GM21528 (cell line): ENCODE data around the gene EHD4.
A peak's percentile ranks its signal among the peaks of the same experiment; 100 is the strongest.

ENCODE experiments used
- ATAC-seq: cut with Tn5 transposase; IDR thresholded peaks from one replicate; pipeline ENCODE4 v1.9.1; 2021; ENCODE audit warnings: mild to moderate bottlenecking, moderate library complexity; ENCODE audit not compliant: unreplicated experiment, low FRiP score

Gene EHD4

DNA sequence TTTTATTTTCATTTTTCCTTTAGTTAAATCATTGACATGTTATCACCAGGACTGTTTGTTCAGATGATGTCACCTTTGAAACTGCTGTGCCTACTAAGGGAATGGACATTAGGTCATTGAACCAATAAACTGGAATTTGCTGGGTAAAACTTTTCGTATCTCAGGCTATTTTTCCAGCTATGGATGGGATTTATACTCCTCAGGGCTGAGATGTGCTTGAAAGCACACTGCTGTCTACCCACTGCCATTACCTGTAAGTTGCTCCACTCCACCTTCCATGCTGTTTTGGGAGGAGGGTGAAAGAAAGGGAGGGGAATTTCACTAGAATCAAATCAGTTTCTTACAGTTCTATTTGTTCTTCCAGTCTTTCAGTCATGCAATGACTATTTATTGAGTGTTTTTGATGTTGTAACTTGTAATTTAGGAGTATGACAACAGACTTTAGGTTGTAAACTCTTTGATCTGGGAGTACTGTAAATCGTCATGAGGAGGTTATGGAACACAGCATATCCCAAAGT lies 11.3 kb downstream of the EHD4 start:
- no peak for ATAC-seq

DNA sequence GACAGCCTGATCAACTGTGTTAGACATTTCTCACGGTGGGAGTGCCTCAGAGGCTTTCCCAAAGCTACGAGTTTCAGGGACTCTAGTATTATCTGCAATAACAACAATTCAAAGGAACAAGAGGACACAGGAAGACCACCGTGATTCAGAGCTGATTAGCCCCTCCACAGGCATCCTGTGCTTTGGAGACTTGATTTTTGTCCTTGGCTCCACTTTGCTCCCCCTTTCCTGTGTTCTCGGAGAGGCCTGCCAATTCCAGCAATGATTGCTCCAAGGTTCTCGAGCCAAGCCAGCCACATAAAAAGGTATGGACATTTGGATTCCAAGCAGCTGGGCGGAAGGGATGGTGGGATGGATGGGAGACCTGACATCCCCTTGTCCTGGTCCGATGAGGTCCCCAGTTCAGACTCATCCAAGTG lies 14.3 kb downstream of the EHD4 start:
- ATAC-seq, result no peak

DNA sequence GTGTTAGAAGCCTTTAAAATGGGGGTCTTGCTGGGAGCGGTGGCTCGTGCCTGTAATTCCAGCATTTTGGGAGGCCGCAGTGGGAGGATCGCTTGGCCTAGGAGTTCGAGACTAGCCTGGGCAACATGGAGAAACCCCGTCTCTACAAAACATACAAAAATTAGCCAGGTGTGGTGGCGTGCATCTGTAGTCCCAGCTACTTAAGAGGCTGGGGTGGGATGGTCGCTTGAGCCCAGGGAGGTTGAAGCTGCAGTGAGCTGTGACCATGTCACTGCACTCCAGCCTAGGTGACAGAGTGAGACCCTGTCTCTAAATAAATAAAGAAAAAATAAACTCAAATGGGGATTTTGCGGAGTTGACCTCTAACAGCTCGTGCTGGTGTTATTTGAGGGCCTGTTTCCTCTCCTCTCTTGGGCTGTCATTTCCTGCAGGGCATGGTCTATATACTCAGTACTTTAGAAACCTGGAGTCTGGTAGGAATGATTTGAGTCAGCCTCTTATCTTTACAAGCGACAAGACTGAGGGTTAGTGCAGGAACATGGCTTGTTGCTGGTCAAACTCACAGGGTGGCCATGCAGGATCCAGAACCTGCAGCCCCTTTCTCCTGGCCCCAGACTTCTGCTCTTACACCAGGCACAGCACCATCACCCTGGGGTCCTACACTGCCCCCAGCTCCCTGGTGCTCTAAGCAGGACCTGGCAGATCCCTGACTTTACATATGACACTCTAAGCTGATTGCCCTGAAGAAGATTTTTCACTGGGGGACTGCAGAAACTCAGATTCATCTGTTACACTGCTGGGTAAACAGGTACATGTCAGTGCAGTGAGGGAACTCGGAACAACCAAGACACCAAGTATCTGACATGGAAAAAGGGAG lies 15.1 kb downstream of the EHD4 start:
- peak; percentile 73 for ATAC-seq

DNA sequence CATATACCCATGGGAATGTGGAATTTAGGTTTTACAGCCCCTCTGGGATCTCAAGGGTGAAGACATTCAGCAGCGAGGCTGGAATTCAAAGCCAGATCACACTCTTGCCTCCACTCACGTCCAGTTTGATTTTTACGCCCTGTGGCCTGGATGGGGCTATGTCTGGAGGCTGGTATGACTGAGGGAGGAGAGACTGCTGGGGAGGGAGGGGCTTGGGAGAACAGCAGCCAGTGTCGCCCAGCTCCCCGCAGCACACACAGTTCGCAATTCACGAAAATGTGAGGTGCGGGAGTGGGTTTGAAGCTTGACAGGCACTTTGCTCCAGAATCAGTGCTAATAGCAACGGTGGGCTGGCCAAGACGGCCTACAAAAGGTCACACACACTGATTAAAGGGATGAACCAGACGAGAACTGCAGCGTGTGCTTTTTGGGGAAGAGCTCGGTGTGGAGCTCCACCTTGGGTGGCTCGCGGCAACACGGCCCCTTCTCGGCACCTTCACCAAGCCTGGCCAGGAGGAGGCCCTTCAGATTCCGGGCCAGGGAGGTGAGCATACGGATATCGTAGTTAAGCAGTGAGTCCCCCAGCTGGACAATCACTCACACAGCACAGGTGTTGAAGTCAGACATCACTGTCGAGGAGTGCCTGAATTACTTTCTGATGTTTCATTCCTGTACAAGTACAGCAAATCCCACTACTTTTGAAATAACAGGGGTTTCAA lies 16.4 kb downstream of the EHD4 start:
- no peak for ATAC-seq

DNA sequence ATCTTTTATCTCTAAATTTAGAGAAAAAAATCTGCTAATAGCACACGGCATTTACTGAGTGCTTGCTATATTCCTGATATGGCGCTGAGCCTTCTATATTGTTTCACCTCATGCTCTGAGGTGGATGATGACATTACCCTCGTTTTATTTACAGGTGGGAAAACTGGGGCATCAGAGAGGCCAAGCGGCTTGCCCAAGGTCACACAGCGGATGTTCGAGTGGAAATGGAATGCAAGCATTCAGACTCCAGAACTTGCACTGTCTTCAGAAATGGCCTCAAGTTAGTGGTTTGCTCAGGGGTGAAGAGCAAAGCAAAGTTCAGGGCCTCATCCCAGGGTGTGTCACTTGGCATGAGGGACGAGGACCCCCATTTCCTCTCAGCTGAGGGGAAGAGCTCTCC lies 17.3 kb downstream of the EHD4 start:
- no peak for ATAC-seq

DNA sequence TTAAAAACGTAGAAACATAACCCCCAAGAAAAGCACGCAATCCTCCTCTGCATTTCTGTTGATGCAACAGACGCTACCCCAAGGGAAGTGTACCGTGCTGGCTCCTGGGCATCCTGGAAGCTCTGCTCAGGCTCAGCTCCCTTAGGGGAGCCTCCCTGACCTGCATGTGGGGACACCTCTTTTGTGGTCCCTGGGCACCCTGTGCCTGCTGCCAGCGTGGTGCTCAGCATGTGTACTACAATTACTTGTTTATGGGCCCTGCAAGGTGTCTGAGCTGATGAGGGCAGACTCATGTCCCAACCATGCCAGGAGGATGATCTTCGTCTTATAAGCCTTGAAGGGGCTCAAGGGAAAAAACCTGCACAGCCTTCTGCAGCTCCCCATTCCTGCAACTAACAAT lies 18.3 kb downstream of the EHD4 start:
- ATAC-seq, result no peak

DNA sequence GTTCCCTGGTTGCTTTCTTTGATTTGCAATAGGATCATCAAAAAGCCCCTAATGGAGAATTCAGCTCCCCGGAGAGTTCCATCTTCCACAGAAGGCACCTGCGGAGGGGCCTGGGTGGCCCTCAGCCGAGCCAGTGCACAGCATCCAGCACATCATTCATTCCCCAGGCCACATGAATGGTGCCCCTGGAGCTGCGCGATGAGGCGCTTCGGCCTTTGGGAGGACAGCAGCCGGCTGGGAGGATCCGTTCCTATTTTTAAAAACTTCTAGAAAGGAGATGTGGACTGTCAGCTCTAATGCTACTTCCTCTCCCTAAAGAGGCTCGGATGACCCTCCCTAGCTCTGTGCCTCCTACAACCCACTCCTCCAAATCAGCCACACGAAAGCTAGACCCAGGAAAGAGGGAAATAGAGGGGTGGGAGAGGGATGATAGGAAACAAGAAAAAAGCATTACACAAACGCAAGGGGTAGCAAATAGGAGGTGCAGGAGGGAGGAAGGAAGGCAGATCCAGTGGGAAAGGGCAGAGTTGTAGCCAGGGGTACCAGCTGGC lies 20.3 kb downstream of the EHD4 start:
- ATAC-seq, result no peak

DNA sequence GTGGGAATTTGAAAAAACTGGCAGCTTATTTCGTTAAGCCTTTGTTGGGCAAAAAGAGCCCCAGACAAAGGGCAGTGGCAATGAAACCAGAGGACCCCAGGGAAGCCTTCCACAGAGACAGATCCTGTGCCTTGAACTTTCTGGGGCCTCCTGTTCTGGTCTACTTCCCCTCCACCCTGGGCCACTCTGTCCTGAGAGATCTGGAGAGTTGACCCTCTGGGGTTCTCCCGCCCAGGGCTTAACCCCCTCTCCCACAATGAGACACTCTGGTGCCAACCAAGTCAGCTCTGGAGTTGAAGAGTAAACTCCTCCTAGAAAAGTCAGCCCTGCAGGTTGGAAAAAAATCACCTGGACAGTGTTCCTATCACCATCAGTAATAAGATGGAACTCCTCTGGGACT lies 20.8 kb downstream of the EHD4 start:
- no peak for ATAC-seq

DNA sequence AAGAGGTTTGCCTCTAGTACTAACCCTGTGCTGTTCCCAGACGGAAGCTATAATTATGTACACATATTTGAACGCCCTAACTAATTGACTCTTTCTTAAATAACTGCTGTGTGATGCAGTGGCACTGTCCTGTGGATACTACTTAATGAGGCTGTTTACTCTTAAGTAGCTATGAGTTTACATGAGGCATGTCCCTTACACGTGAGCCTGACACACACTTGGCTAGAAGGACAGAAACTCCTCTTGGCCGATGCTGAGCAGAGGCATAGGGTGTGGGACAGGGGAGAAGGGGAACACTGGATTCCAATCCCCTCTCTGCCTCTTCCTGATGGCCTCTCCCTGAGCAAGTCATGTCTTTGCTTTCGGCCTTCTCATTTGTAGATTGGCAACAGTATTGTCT lies 21.9 kb downstream of the EHD4 start:
- no peak for ATAC-seq

DNA sequence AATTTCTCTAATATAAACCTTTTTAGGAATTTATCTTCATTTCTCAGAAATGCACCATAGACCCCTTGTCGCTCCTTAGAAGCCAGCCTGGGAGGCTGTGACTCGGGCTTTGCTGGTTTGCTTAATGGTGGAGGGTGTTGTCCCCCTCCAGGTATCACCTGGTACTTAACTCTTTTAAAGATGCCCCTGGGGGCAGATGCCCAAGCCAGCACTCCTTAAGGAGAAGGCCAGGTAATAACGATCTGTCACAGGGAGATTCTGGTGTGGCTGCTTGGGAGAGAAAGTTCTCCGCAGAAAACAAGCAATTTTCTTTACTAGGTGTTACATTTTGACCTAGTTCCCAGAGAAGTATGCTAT lies 22.3 kb downstream of the EHD4 start:
- no peak for ATAC-seq

DNA sequence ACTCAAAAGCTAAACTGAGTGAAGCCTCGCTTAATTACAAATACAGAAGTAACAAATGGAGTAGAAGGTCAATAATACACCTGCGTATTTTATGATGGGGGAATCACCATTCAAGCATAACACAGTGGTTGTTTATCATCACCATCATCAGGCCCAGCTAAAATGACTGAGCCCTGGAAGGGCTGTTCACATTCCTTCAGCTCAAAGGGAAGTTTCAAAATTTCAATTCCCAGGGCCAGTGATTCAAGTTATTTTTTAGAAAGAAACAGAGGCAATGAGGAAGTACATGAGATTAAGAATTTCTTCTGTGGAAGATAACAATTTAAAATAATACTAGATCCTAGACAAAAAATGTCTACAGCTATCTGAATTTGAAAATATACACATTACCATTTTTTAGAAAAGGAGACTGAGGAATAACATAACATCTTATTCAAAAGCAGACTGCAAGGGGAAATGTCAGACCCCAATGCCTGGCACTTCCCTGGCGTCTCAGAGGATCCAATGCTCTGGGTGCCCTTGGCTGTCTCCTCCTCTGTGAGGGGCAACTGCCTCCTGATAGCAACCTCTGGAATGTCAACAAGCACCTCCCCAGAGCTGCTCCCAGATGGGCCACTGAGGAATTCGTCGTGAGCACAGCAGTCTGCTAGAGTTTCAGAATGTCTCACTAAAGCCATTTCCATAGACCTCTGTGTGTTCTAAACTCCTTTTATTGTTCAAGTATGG lies 22.8 kb downstream of the EHD4 start:
- no peak for ATAC-seq

DNA sequence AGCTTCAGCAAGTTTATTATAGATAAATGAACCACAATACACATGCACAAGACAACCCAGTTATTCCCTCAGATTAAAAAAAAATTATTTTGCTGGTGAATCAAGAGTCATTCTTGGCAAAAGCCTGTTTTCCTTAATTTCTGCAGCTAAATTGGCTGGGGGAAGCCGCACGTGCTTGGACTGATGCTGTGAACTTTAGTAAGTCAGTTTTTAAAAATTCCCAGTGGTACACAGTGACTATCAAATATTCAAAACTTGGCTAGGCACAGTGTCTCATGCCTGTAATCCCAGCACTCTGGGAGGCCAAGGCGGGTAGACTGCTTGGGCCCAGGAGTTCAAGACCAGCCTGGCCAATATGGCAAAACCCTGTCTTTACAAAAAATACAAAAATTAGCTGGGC lies 23.9 kb downstream of the EHD4 start:
- no peak for ATAC-seq

DNA sequence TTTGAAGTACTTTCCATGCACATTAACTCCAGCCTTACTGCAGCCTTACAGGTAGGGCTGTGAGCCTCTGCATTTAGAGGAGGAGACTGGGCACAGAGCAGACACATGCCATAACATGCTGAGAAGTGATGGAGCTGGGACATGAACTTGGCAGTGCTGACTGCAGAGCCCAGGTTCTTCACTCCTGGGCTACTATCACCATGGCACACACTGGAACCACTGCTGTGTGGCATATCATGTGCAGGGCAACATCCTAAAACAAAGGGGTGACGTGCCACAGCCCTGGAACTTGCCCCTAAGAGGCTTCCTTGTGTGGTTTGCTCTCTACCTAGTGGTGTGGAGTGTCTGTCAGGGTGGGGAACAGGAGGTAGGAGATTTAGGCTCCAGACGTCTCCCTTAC lies 25.4 kb downstream of the EHD4 start:
- ATAC-seq, result no peak

DNA sequence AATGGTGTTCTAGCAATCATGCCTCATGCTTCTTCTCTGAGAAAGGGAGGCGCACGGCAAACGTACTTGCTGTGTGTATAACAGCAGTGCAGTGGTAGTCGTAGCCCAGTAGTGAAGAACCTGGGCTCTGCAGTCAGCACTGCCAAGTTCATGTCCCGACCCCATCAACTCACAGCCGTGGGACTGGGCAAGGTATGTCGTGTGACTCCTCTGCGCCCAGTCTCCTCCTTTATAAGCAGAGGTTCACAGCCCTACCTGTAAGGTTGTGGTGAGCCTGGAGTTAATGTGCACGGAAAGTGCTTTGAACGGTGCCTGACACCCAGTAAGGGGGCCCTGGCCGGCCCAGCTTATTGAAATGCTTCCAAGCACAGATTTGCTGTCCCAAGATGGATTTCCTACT lies 26.6 kb downstream of the EHD4 start:
- no peak for ATAC-seq

DNA sequence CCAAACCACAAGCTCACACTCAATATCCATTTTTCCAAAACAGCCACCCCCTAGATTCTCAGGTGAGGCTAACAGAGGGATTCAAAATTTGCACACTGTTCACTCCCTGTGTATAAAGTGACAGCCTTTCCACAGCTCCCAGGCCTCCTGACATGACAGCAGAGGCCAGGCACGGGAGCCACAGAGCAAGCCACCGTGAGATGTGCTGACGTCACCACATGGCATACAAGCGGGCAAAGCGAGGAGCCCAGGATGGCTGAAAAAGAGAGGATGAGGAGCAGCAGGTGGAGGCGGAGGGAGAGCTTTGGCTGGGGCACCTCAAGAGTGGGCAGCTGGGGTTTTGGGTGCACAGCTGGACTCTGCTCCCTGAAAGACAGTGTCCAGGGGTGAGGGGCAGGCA lies 27.1 kb downstream of the EHD4 start:
- ATAC-seq, result no peak

DNA sequence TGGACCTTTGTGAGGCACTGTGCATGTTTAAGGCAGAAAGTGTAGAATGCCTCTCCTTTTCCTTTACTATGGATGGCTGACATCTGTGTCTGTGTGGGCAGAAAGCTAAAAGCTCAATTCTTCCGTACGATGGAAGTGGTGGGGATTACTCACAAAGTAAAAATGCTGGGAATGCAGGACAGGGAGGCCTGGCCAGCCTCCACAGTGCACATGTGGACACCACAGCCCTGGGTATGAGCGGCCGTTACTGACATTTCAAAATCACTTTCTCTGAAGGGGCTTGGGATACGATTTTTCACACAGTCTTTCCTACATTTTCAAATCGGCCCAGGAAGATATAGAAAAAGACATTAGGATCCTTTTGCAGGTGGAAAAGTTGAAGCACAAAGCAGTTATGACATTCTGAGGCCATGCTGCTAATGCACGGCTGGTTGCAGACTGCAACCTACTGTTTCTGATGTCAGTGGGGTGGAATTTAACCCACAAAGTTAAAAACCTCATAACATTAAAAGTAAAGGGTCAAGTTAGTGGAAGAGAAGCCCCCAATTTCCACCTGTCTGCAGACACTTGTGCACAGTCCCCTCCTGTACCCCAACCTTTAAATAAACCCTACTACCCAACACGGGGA lies 27.9 kb downstream of the EHD4 start:
- ATAC-seq, result no peak

DNA sequence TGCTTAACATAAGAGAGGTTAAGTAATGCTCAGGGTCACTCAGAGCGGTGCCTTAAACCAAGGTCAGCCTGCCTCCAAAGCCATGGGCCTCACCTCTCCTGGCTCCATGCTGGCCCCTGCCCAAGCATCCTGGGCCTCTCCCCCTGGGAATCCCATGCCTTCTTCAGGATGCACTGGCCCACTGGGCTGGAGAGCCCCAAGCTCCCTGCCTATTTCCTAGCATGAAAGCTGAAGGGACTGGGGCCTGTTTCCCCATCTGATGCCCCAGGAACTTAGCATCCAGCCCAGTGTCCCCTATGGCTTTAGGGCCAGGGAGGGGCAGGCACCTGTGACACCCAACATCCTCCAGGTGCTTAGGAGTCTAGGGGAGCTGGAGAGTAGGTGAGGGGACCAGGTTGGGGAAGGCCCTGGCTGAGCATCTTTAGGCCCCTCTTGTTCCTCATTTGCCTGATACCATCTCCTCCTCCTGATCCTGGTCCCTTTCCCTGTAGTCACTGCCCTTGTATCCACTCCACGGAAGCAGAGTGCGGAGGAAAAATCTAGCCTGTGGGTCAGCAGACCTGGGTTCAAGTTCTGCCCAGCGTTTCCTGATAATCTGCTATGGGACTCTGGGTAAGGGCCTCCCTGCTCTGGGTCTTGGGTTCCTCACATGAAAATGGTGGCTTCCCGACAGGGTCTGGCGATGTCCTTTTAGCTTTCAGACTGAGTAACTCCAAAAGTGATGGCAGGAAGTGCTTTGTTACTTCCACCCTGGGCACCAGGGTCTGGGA lies 28.6 kb downstream of the EHD4 start:
- no peak for ATAC-seq

DNA sequence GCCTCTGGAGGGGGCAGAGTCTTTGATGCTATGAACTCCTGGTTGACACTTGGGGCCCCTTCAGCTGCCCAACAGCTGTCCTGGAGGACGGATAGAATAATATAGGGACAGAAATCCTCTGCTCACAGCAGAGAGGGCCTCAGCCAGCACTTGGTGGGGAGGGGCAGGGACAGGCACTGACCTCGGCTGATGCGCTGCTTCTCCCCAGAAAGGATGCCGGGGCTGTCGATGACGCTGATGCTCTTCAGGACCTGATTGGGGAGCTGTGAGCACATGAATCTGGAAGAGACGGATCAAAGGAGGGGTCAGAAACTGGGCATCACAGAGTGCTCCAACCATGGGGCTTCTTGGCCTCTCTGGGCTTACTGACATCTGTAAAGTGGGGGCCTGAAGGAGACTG lies 29.5 kb downstream of the EHD4 start:
- ATAC-seq, result no peak

DNA sequence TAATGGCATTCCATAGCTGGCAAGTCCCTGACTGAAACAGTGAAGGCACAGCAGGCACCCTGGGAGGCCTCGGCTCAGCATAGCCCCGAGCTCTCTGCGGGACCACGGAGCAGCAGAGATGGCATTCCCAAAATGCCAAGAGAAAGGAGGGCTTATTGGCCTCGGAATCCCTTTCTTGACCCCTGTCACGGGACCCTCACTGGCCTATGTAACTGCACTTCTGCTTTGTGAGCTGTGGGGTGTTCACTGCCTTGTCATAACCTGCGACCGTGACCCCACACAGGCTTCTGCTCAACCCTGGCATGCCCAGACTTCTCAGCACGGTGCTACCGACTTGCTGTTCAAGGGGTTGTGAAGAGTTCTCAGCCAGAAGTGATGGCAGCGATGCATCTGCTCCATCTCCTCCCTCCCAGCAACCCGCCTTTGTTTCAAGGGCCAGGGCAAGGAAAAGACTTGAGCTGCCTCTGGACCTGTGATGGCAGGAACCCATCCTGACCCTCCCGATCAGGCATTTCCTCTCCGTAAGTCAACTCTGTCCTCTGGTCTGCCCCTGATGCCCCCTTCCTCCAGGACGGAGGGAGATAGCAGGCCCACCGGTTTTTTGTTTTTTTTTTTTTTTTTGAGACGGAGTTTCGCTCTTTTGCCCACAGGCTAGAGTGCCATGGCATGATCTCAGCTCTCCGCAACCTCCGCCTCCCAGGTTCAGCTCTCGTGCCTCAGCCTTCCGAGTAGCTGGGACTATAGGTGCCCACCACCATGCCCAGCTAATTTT lies 30.5 kb downstream of the EHD4 start:
- no peak for ATAC-seq
